Measurements from ENCODE around the gene WNT2B. TPM values are rescaled to one million over a fixed set of nuclear protein-coding genes. Genes with fewer than 3 reads are reported as not detected.

The WNT2B gene
- total RNA-seq, 1 experiment from 2014 or later: 1.2 TPM

Small RNA genes lying within 50 kb of the gene (microRNA-seq; reads per million reads assigned to microRNA genes)
- not detected for gene MIR4256 (ENCODE audit: borderline number of aligned reads)

Other genes starting within 250 kb of the WNT2B start
- 28.5 to 32.8 TPM (median 32.0 TPM) in 3 replicates for gene CTTNBP2NL, start 112.8 kb upstream of the WNT2B start, total RNA-seq (2021)
- gene ST7L, start 110.2 kb downstream of the WNT2B start, total RNA-seq (2021): 14.5 to 18.0 TPM (median 14.8 TPM) in 3 replicates
- 86.6 to 97.5 TPM (median 91.3 TPM) in 3 replicates for gene CAPZA1, start 110.9 kb downstream of the WNT2B start, total RNA-seq (2021)
- 80.7 to 99.1 TPM (median 98.8 TPM) in 3 replicates for gene MOV10, start 165.7 kb downstream of the WNT2B start, total RNA-seq (2021)
- 67.9 to 68.9 TPM (median 68.2 TPM) in 3 replicates for gene RHOC, start 198.2 kb downstream of the WNT2B start, total RNA-seq (2021)
- gene PPM1J, start 206.4 kb downstream of the WNT2B start, total RNA-seq (2021): 19.3 to 23.5 TPM (median 22.6 TPM) in 3 replicates

All from WTC11 (cell line).